Activated T-cell treated with anti-CD3 and anti-CD28 coated beads, Interleukin-2, amount 50 U/mL, for 1 hour (primary cell): ENCODE results near the gene MAML2.
A peak's percentile ranks its signal among the peaks of the same experiment; 100 is the strongest.

Experiments used
- DNase-seq: peaks from one replicate; pipeline ENCODE4 v3.0.0-alpha.2; 2020

Gene MAML2

DNA sequence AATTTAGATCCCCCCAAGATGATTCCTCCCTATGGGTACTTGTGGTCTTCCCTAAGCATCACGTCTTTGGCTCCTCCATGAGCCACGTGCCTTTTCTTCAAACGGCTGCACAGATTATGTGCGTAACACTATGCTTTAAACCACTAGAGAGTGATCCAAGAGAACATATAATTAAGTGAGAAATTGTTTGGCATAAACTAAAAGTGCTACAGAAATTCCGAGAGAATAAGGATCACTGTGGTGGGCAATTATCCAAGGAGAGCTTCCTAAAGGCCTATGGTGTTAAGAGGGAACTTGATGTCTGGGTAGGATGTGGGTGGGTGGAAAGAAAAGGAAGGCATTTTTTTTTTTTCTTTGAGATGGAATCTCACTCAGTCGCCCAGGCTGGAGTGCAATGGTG lies 110.9 kb downstream of the MAML2 start:
- no peak for DNase-seq

DNA sequence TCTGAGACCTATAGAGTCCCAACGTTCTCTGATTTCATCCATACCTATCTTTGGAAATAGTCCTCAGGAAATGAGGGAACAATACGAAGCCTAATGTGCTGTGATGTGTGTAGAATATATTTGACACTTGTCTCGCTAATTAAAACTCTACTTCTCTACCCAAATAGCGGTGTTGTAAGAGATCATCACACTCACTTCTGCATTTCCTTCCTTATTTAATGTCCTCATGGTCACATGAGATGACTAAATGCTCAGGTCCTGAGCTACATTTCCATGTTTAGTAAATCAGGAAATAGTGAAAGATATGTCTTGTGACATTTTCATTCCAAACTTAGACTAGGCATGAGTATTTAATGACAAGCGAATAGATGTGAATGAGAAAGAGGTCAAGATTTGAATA lies 112.3 kb downstream of the MAML2 start:
- DNase-seq = no peak

DNA sequence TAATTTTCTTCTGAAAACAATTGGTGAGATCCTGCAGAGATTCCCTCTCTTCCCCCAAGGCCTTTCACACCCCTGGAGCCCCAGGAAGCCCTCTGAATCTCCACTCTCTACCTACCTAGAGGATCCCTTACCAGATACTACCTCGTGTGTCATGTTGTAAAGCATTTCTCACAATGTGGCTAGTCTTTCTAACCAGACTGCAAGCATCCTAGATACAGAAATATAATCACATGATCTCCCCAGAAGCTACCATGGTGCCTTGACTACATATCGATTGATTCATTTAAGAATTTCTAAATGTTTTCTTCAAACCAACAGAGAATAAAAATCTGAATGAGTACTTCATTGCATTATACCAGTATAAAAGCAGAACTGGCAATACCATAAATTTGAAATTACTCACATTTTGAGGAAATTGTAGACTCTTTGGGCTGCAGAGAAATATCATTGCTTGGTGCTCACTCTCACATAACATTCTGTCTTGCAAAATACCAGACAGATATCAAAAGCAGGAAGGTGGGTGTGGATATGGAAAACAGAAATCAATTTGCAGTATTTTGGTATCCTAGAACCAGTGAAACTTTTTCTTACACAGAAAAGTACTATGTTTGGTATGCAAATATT lies 113.5 kb downstream of the MAML2 start:
- DNase-seq = no peak

GRCh38 chr11:96228910-96229309 lies 114.1 kb downstream of the MAML2 start:
- DNase-seq = no peak

- DNase-seq = no peak
Observed at GRCh38 chr11:96228473-96228891, 114.5 kb downstream of the MAML2 start.

DNA sequence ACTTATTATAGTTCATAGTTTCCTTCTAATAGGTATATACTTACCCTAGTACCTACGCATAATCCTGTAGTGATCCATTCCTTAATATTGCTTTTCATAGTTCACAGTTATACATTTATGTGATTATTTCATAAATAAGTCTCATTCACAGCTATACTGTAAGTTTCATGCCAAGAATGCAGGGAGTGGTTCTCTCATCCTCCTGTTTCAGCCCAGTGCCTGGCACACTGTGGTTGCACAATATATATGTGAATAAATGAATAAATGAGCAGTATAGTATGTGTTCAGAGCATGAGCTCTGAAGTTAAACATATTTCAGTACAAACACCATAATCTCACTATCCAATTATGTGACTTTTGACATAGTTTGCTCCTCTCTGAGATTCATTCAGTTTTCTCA lies 115.8 kb downstream of the MAML2 start:
- no peak for DNase-seq

DNA sequence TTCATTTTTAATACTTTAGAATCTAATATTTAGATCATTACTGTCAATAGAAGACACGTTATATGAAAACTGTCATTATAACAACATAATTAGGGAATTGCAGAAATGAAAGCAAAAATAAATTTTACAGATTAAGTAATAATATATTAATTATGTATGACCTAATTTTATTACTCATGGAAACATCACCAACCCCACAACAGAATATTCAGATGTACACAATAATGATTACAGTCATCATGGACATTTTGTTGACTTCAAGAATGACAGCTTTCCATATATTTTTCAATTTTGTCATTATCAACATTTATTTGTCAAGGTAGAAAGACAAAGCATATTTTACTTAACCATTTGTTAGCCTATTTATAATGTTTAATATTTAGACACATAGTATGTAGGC lies 119.9 kb downstream of the MAML2 start:
- no peak for DNase-seq

DNA sequence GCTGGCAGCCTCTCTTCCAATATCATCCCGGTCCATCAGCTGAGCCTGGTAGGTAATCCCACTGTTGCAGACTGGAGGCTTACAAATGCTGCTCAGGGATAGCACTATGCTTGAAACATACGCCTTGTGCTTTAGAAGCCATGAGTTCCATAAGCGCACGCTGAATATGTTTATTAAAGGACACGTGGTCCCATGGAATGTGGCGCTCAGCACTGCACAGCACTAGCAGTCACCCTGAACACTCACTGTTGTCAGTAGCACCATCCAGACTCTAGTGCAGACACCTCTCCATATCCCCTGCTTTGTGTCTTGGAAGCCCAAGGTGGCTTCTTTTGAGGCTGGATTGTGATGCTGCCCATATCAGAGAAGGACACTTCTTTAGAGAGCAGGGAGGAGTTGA lies 120.9 kb downstream of the MAML2 start:
- DNase-seq = no peak

DNA sequence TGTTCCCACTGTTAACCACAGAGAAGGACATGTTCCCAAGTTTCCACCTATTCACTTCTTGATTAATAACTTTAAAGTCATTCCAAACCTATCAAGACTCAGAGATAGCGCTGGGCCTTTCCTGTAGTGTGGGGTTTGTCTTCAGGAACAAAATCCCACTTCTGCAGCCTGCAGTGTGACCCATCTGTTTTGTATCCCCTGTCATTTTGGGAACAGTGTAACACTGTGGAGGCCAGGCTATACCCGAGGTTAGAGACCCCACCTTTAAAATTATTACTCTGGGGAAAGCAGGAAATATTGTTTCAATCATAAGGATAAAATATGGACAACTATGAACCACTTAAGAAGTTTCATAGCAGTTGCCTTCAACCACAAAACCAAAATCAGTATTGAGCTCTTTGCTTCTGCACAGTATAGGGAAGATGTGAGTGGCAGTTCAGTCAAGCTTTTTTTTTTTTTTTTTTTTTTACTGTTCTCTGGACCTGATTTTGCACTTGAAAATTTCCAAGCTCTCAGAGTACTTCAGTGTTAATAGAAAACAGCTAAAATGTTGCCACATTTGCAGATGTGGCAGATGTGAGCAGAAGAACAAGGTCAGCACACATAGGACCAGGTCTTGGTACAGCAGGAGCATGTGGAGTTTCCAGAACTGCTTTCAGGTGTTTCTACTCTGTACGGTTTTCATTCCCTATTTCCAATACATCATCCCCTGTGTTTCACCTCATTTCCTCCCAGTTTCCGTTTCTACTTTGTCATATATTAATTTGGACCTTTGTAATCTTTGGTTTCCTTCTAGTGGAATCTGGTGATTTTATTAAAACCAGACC lies 121.5 kb downstream of the MAML2 start:
- no peak for DNase-seq

DNA sequence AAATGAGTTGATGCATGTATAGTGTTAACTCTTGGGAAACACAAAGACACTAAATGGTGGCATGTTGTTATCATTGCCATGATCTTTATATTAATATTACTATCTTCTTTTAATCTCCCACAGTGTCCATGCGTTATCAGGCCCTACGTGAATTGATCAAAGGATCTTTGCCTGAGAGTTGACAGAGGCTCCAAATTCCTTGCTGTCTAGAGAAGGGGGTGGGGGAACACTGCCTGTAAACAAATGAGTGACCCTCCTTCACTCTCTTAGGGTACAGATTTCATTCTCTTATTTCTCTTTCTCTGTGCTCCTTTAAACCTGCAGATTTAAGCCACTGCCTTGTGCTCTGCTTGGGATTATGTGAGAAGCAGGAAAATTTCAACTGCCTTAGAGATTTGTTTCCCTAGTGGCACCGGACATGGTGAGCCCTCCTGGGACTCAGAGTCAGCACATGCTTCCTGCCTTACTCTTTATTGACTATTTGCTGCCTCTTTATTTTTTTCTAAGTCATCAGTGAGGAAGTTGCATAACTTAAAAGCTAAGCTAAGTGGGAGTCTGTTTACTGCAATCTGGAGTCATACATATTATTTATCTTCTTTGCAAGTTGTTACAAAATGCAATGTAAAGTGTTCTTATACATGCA lies 122.9 kb downstream of the MAML2 start:
- no peak for DNase-seq

- DNase-seq = no peak
Observed at GRCh38 chr11:96218901-96219300, 124.1 kb downstream of the MAML2 start.

DNA sequence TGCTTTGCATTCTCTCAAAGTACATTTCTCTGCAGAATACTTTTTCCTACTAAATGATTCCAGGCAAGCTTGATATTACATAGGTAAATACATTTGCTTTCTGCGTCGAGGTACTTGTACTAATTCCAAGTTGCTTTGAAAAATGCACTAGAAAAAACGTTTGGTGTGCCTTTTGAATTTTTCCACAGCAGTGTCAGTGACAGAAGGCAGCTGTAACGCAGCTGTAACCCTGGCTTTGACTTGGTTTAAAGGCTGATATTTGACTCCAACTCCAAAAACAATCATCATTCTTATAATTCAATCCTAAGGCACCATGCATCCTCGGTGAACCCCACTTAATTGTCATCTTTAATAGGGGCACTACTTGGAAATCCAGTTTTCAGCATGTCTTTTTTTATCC lies 125.0 kb downstream of the MAML2 start:
- DNase-seq = no peak

DNA sequence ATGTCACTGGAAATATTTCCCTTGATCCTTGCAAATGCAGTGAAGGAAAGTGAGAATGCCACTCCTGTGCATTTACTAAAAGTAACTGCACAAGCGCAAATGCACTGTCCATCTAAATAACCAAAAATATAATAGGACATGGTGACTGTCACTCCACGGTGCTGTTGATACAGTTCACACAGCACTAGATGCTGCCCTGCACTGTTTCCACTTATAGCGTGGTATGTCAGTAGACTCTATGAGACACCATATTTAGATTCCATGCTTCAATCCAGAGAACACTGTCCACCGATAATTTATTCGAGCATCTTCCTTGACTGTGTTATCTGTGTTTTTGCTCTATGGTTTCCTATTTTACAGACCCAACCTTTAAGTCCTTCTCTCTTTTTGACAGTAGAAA lies 125.8 kb downstream of the MAML2 start:
- no peak for DNase-seq

- no peak for DNase-seq
Observed at GRCh38 chr11:96215826-96216225, 127.2 kb downstream of the MAML2 start.

DNA sequence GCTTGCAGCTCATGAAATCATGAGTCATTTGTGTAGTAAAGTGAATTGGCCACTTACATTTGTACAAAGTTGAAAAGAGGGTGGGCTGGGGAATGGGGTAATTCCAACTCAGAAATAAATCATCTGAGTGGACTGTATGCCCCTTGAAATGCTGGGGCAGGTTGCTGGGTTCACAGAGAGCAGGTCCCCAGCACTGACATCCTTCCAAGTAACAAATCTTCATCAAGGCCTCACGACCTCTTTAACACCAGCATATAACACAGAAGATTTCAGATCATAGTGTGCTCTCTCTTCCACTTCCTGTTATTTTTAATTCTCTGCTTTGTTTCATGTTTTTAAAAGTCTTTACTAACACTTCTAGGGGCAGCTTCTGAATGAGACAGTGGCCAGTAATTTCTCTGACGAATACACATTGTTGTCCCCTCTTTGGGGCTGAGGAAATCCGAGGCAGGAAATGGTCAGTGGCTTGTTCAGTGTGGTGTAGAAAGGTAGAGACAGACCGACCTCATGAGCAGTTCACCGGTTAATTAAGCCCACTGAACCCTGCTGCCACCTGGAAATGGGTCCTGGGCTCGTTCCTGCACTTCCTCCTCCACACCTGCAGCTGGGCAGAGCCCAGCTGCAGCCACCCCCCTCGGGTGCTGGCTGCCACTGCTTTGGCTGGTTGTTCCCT lies 127.7 kb downstream of the MAML2 start:
- peak; percentile 37 for DNase-seq

- DNase-seq = no peak
Observed at GRCh38 chr11:96214777-96215109, 128.3 kb downstream of the MAML2 start.

GRCh38 chr11:96213500-96213899 lies 129.5 kb downstream of the MAML2 start:
- DNase-seq = no peak

- DNase-seq = no peak
Observed at GRCh38 chr11:96211436-96211835, 131.6 kb downstream of the MAML2 start.

- peak; percentile 37 for DNase-seq
Observed at GRCh38 chr11:96207459-96208449, 135.2 kb downstream of the MAML2 start.

- DNase-seq = no peak
Observed at GRCh38 chr11:96206955-96207354, 136.0 kb downstream of the MAML2 start.

DNA sequence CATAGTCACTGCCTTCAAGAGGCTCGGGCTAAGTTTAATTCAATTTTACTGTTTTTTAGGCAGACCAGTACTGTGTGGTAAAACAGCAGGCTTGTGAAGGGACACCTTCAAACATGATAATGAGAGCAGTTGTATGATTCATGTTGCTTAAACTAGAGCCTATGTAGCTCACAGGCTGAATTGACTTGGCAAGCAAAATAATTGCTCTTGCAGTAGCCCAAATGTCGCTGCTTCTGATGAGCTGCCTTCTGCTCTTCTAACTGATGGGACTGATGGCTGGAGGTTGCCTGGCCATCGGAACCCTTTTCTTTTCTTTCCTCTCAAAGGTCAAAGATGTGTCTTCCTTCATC lies 137.6 kb downstream of the MAML2 start:
- no peak for DNase-seq

GRCh38 chr11:96204721-96205459 lies 138.1 kb downstream of the MAML2 start:
- DNase-seq = no peak
